HS-5 (cell line): ENCODE data around the gene TANGO2.

Experiments used
- DNase-seq: peaks from one replicate; pipeline ENCODE4 v3.0.0-alpha.2; 2012; ENCODE audit warnings: low read depth

TANGO2 gene

GRCh38 chr22:20012741-20013331 is 8.1 kb upstream of the TANGO2 start:
- no peak for DNase-seq

GRCh38 chr22:20013382-20013871 is 7.5 kb upstream of the TANGO2 start:
- no peak for DNase-seq

GRCh38 chr22:20014526-20015186 is 6.3 kb upstream of the TANGO2 start:
- DNase-seq: no peak

- DNase-seq: no peak
Observed at GRCh38 chr22:20015187-20015625, 5.7 kb upstream of the TANGO2 start.

GRCh38 chr22:20015971-20016733 is 4.8 kb upstream of the TANGO2 start:
- no peak for DNase-seq

GRCh38 chr22:20016734-20017621 is 3.9 kb upstream of the TANGO2 start, which contains the start of gene ARVCF:
TSS of gene ARVCF (minus strand) at chr22:20016823. CDS start at chr22:19990794, 26,029 bp downstream.
- DNase-seq: peak; percentile 60

- DNase-seq: no peak
Observed at GRCh38 chr22:20017622-20017958, 3.3 kb upstream of the TANGO2 start.

GRCh38 chr22:20018001-20018400 is 2.9 kb upstream of the TANGO2 start:
- no peak for DNase-seq

GRCh38 chr22:20019661-20020532 is 1.0 kb upstream of the TANGO2 start:
- DNase-seq: no peak

- DNase-seq: no peak
Observed at GRCh38 chr22:20021196-20022181, 579 bp downstream of the TANGO2 start.

- no peak for DNase-seq
Observed at GRCh38 chr22:20022231-20022977, 1.5 kb downstream of the TANGO2 start.

GRCh38 chr22:20022978-20023613 is 2.2 kb downstream of the TANGO2 start:
- no peak for DNase-seq

GRCh38 chr22:20024225-20024624 is 3.3 kb downstream of the TANGO2 start:
- no peak for DNase-seq

GRCh38 chr22:20024650-20025397 is 3.9 kb downstream of the TANGO2 start:
- no peak for DNase-seq

- DNase-seq: no peak
Observed at GRCh38 chr22:20025401-20026203, 4.7 kb downstream of the TANGO2 start.

- no peak for DNase-seq
Observed at GRCh38 chr22:20026204-20026908, 5.4 kb downstream of the TANGO2 start.
